Upper lobe of left lung (tissue), 6 donors: ENCODE results near the gene PROSER2. TPM values are rescaled to one million over a fixed set of nuclear protein-coding genes. Genes with fewer than 3 reads are reported as not detected.
A peak's percentile ranks its signal among the peaks of the same experiment; 100 is the strongest.

Experiments used
- ATAC-seq, 2 donors: fragments of 200-7000 bp; cut with Tn5 transposase; one replicate each; pipeline ENCODE4 v1.9.1; 2022; ENCODE audit warnings: mild to moderate bottlenecking in 2 of 2, moderate library complexity in 2 of 2; ENCODE audit not compliant: low FRiP score in 2 of 2
- DNase-seq, 2 donors: peaks; one replicate each; pipeline ENCODE4 v3.0.0-alpha.2; 2019 to 2020
- H3K27ac ChIP-seq, 4 donors: fragments of 200-600 bp; sonication (generic); one replicate each; pipeline ENCODE4 v1.5.1; 2016 to 2019
- H3K27me3 ChIP-seq, 4 donors: fragments of 200-600 bp; sonication (generic); one replicate each; pipeline ENCODE4 v1.5.1; 2017 to 2019
- H3K36me3 ChIP-seq, 4 donors: fragments of 200-600 bp; sonication (generic); one replicate each; pipeline ENCODE4 v1.5.1; 2016 to 2019
- H3K4me1 ChIP-seq, 4 donors: fragments of 200-600 bp; sonication (generic); one replicate each; pipeline ENCODE4 v1.5.1; 2018 to 2019
- H3K4me3 ChIP-seq, 4 donors: fragments of 200-600 bp; sonication (generic); one replicate each; pipeline ENCODE4 v1.5.1; 2017 to 2019; ENCODE audit warnings: mild to moderate bottlenecking in 2 of 4, moderate library complexity in 1 of 4
- H3K9me3 ChIP-seq, 4 donors: fragments of 200-600 bp; sonication (generic); one replicate each; pipeline ENCODE4 v1.5.1; 2018 to 2019
- CTCF ChIP-seq, 6 experiments: fragments of 450-650 bp in 4 of 6; fragments of 200-600 bp in 2 of 6; sonication (generic) in 2 of 6; IDR thresholded peaks; one replicate each; pipeline ENCODE4 v1.5.1; 2016 to 2019; ENCODE audit warnings: antibody characterized with exemption in 6 of 6
- EP300 ChIP-seq, 4 donors: sonication (generic); formaldehyde crosslinking; IDR thresholded peaks; one replicate each; pipeline ENCODE4 v1.5.1; 2017; ENCODE audit warnings: antibody characterized with exemption in 4 of 4, control low read depth in 2 of 4
- POLR2A ChIP-seq, 4 donors: fragments of 450-650 bp; IDR thresholded peaks; one replicate each; pipeline ENCODE4 v1.5.1; 2016 to 2017; ENCODE audit warnings: antibody characterized with exemption in 4 of 4, mild to moderate bottlenecking in 2 of 4
- POLR2AphosphoS5 ChIP-seq, 2 donors: sonication (generic); formaldehyde crosslinking; IDR thresholded peaks; one replicate each; pipeline ENCODE4 v1.5.1; 2017; ENCODE audit warnings: antibody characterized with exemption in 2 of 2
- WGBS, 2 donors: methylation state at CpG; one replicate each; pipeline ENCODE4 v1.1.5; 2017 to 2018; 5-methylcytosine and 5-hydroxymethylcytosine counted together
- total RNA-seq, 6 donors: library from RNA; depleted of rRNA in 4 of 6; stranded (reverse); fragments of >200 nt in 4 of 6; gene quantifications; one replicate each; pipeline versions ENCODE4 v1.1.0 to v1.2.1, GENCODE V29; 2016 to 2021
- donor health status: DM: no; HTN: no; CAD: no; lungs with moderate emphysema.
- donor health status: DM: no; HTN: yes; CAD: no; lungs with severe emphysema.

The PROSER2 gene
- total RNA-seq, 6 donors from 2014 or later: 19.8 to 64.5 (median 24.7) TPM

- Histone ChIP-seq H3K9me3 (no peaks in the 10 kb centered on the region), H3K4me3 (no peak overlapping the region), H3K27me3 (no peaks in the 10 kb centered on the region), H3K36me3 (no peaks in the 10 kb centered on the region), H3K27ac (peak overlapping the region; percentile 46 to 59 (median 56)), H3K4me1 (peaks cover 3 to 25% (median 10%) of the 10 kb centered on the region in 4 donors)
- TF ChIP-seq POLR2A (IDR thresholded peaks at IDR 0.05): no peak
- no peak for TF ChIP-seq EP300 (IDR thresholded peaks at IDR 0.05)
- no peak for TF ChIP-seq CTCF (IDR thresholded peaks at IDR 0.05)
- no peak for TF ChIP-seq POLR2AphosphoS5 (IDR thresholded peaks at IDR 0.05)
- ATAC-seq (no peak), DNase-seq (no peak)
- WGBS, 2 donors: 52 to 70% methylated on average over 5 of the region's 5 CpGs
Measured at GRCh38 chr10:11832042-11832441, 8.9 kb downstream of the PROSER2 start.

- no peaks in the 10 kb centered on the region for H3K27me3 ChIP-seq
- H3K36me3 ChIP-seq: no peaks in the 10 kb centered on the region
- no peak for ATAC-seq
- no peaks in the 10 kb centered on the region for H3K9me3 ChIP-seq
- H3K27ac ChIP-seq: no peak overlapping the region
- TF ChIP-seq CTCF (IDR thresholded peaks at IDR 0.05) (no peak), POLR2A (IDR thresholded peaks at IDR 0.05) (no peak), EP300 (IDR thresholded peaks at IDR 0.05) (no peak), POLR2AphosphoS5 (IDR thresholded peaks at IDR 0.05) (no peak)
- H3K4me1 ChIP-seq: peaks cover 6 to 27% (median 13%) of the 10 kb centered on the region in 4 donors
- no peak overlapping the region for H3K4me3 ChIP-seq
- WGBS, 2 donors: 70 to 75% methylated on average over 6 of the region's 6 CpGs
- DNase-seq: no peak
Measured at GRCh38 chr10:11835061-11835460, 11.9 kb downstream of the PROSER2 start.

- no peak for TF ChIP-seq EP300 (IDR thresholded peaks at IDR 0.05)
- no peaks in the 10 kb centered on the region for H3K27me3 ChIP-seq
- no peak for DNase-seq
- ATAC-seq: no peak
- no peak overlapping the region for H3K4me3 ChIP-seq
- 90 to 93% methylated on average over 8 of the region's 8 CpGs for WGBS, 2 donors
- no peaks in the 10 kb centered on the region for H3K9me3 ChIP-seq
- H3K4me1 ChIP-seq: peaks cover 3 to 21% (median 10%) of the 10 kb centered on the region in 4 donors
- no peak overlapping the region for H3K27ac ChIP-seq
- no peaks in the 10 kb centered on the region for H3K36me3 ChIP-seq
Measured at GRCh38 chr10:11835704-11836103, 12.5 kb downstream of the PROSER2 start.

- H3K4me1 ChIP-seq: peaks cover 0 to 9% (median 7%) of the 10 kb centered on the region in 4 donors
- H3K36me3 ChIP-seq: no peaks in the 10 kb centered on the region
- no peak overlapping the region for H3K27ac ChIP-seq
- H3K9me3 ChIP-seq: no peaks in the 10 kb centered on the region
- ATAC-seq: peak in 1 of 2 donors; percentile 50
- TF ChIP-seq POLR2AphosphoS5 (IDR thresholded peaks at IDR 0.05) (no peak), POLR2A (IDR thresholded peaks at IDR 0.05) (no peak), CTCF (IDR thresholded peaks at IDR 0.05) (no peak), EP300 (IDR thresholded peaks at IDR 0.05) (no peak)
- no peaks in the 10 kb centered on the region for H3K27me3 ChIP-seq
- 78 to 79% methylated on average over 17 of the region's 17 CpGs for WGBS, 2 donors
- H3K4me3 ChIP-seq: no peak overlapping the region
- DNase-seq: peak in 1 of 2 donors; percentile 42
Measured at GRCh38 chr10:11837372-11838161, 14.4 kb downstream of the PROSER2 start.

GRCh38 chr10:11838298-11838852 lies 15.2 kb downstream of the PROSER2 start:
- Histone ChIP-seq H3K27ac (no peak overlapping the region), H3K4me1 (peaks cover 0 to 9% (median 5%) of the 10 kb centered on the region in 4 donors), H3K36me3 (no peaks in the 10 kb centered on the region), H3K4me3 (no peak overlapping the region), H3K9me3 (no peaks in the 10 kb centered on the region), H3K27me3 (no peaks in the 10 kb centered on the region)
- TF ChIP-seq EP300 (IDR thresholded peaks at IDR 0.05) (no peak), POLR2AphosphoS5 (IDR thresholded peaks at IDR 0.05) (no peak), CTCF (IDR thresholded peaks at IDR 0.05) (no peak), POLR2A (IDR thresholded peaks at IDR 0.05) (no peak)
- ATAC-seq (no peak), DNase-seq (no peak)
- 81 to 90% methylated on average over 8 of the region's 8 CpGs for WGBS, 2 donors
